ENCODE measurements around the gene TAGLN. TPM values are rescaled to one million over a fixed set of nuclear protein-coding genes. Genes with fewer than 3 reads are reported as not detected.

The TAGLN gene
- total and polyA plus RNA-seq, 9 of the 15 experiments (the other 6 are each of a cell fraction or from before 2014, with no cell fraction given) = 0.21 to 4.9 (median 1.1) TPM

DNA sequence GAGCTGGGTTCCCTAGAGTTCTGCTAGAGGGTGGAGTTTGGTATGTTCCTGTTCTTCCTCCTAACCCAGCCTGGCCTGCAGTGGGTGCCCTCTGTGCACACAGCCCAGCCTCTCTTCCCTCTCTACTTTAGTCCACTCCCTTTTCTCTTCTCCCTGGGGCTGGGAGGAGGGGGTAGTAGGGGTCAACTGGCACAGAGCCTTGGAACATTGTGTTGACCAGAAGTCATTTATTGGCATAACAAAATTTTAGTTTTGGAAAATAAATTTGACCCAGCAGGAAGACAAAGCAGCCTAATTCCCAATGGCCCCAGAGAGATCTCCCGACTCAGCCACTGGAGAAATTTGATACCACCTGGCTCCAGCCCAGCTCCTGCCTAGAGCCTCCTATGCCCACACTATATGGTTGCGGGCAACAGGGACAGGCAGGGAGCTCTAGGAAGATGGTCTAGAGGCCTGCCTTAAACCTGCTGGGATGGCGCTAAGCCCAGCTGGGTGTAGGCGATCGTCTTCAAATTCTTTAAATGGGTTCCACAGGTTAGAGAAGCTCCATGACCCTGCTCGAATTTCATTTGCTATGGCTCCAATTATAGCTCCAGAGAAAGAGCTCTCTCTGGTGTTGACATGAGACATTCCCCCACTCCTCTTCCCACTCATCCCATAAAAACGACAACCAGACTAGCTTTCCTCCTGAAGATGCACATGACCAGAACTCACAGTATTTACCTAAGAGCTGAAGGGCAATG is 22.8 kb downstream of the TAGLN start:
- FAIRE-seq (no peak), ATAC-seq (no peak), DNase-seq (ENCODE audit: extremely low read depth in 1 of 4, low spot score in 3 of 4) (no peak)
- H4K20me1 ChIP-seq (replicated peaks; ENCODE audit: control insufficient read depth, insufficient read depth, low read length) = peaks cover 10% of the 10 kb centered on the region
- H3K9ac ChIP-seq (ENCODE audit: insufficient read depth in 1 of 2, low read depth in 2 of 2, low read length in 2 of 2) = no peak overlapping the region; a peak in 1 of 4 replicates
- ChIA-PET POLR2A (interaction anchor here (1.2 to 3.3 kb wide), 3 partner anchors 9 to 287 kb away, joined by 5 to 20 read pairs (median 7); partner anchors contain the start of gene PCSK7), CTCF (ENCODE audit: low intra/inter-chr PET ratio) (no interaction called here)
- peaks cover 56 to 58% of the 10 kb centered on the region in 2 experiments; a peak in 4 of 5 replicates for H3K4me1 ChIP-seq (replicated peaks in 1 of 2; ENCODE audit: control insufficient read depth in 2 of 2, insufficient read depth in 2 of 2, low read length in 2 of 2)
- no peak overlapping the region for H3K4me2 ChIP-seq (ENCODE audit: insufficient read depth, low read length)
- no peak overlapping the region for H2AFZ ChIP-seq (ENCODE audit: low read depth, low read length)
- no peaks in the 10 kb centered on the region for H3K27me3 ChIP-seq (ENCODE audit: control insufficient read depth in 2 of 2, insufficient read depth in 2 of 2, low read length in 2 of 2)
- intact Hi-C loops (cut with micrococcal nuclease) (no loop called here), in situ Hi-C loops (cut with MboI) (loop anchor here (10.0 kb wide), 1 partner anchor 337 kb away; no protein-coding TSS in a partner anchor)
- no peaks in the 10 kb centered on the region for H3K9me3 ChIP-seq (replicated peaks; ENCODE audit: control insufficient read depth, insufficient read depth, low read depth, low read length)
- no peak overlapping the region for H3K4me3 ChIP-seq
- whole genome bisulfite sequencing (ENCODE audit: insufficient coverage, low coverage, missing lambda C conversion rate) = 78% methylated on average over 7 of the region's 7 CpGs
- H3K27ac ChIP-seq (ENCODE audit: extremely low read depth, low read depth, low read length) = no peak overlapping the region; the same call in 2 of the 3 replicates
- H3K36me3 ChIP-seq (ENCODE audit: control insufficient read depth, insufficient read depth, low read length) = peaks cover 70% of the 10 kb centered on the region
- H3K79me2 ChIP-seq (ENCODE audit: control insufficient read depth, insufficient read depth, low read length) = no peaks in the 10 kb centered on the region
- peaks cover 8% of the 10 kb centered on the region for H3K9me1 ChIP-seq (ENCODE audit: control insufficient read depth, insufficient read depth, low read length)
- BruUV-seq (replicated peaks) = no TSS peak
- TF ChIP-seq DMBX1 (CRISPR knock-in tag; IDR thresholded peaks at IDR 0.05; ENCODE audit: borderline replicate concordance) (no peak), MECOM (CRISPR knock-in tag; IDR thresholded peaks at IDR 0.05) (no peak), ZNF583 (CRISPR knock-in tag; IDR thresholded peaks at IDR 0.05) (no peak), RBM22 (IDR thresholded peaks at IDR 0.05; ENCODE audit: low read depth, low read length, poor library complexity, severe bottlenecking) (no peak), SAP30 (IDR thresholded peaks at IDR 0.05; ENCODE audit: borderline replicate concordance, insufficient read depth, low read depth, low read length, poor library complexity, severe bottlenecking) (no peak), STAT5A (IDR thresholded peaks at IDR 0.05; ENCODE audit: borderline replicate concordance, low read length) (no peak), ZNF347 (CRISPR knock-in tag; IDR thresholded peaks at IDR 0.05; ENCODE audit: low read depth) (no peak), BMI1 (IDR thresholded peaks at IDR 0.05; ENCODE audit: low read length) (no peak), BRCA1 (IDR thresholded peaks at IDR 0.05) (no peak), BRCA1 (CRISPR knock-in tag; IDR thresholded peaks at IDR 0.05) (no peak)
- TF ChIP-seq, protein P1, sequence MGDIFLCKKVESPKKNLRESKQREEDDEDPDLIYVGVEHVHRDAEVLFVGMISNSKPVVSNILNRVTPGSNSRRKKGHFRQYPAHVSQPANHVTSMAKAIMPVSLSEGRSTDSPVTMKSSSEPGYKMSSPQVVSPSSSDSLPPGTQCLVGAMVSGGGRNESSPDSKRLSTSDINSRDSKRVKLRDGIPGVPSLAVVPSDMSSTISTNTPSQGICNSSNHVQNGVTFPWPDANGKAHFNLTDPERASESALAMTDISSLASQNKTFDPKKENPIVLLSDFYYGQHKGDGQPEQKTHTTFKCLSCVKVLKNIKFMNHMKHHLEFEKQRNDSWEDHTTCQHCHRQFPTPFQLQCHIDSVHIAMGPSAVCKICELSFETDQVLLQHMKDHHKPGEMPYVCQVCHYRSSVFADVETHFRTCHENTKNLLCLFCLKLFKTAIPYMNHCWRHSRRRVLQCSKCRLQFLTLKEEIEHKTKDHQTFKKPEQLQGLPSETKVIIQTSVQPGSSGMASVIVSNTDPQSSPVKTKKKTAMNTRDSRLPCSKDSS (IDR thresholded peaks at IDR 0.05; ENCODE audit: low read depth, partially characterized antibody) = no peak
- TF ChIP-seq, protein P2, sequence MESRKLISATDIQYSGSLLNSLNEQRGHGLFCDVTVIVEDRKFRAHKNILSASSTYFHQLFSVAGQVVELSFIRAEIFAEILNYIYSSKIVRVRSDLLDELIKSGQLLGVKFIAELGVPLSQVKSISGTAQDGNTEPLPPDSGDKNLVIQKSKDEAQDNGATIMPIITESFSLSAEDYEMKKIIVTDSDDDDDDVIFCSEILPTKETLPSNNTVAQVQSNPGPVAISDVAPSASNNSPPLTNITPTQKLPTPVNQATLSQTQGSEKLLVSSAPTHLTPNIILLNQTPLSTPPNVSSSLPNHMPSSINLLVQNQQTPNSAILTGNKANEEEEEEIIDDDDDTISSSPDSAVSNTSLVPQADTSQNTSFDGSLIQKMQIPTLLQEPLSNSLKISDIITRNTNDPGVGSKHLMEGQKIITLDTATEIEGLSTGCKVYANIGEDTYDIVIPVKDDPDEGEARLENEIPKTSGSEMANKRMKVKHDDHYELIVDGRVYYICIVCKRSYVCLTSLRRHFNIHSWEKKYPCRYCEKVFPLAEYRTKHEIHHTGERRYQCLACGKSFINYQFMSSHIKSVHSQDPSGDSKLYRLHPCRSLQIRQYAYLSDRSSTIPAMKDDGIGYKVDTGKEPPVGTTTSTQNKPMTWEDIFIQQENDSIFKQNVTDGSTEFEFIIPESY (CRISPR knock-in tag; IDR thresholded peaks at IDR 0.05) = peak; percentile 66; the same call in 1 of the 2 replicates
- TF ChIP-seq, protein P3, sequence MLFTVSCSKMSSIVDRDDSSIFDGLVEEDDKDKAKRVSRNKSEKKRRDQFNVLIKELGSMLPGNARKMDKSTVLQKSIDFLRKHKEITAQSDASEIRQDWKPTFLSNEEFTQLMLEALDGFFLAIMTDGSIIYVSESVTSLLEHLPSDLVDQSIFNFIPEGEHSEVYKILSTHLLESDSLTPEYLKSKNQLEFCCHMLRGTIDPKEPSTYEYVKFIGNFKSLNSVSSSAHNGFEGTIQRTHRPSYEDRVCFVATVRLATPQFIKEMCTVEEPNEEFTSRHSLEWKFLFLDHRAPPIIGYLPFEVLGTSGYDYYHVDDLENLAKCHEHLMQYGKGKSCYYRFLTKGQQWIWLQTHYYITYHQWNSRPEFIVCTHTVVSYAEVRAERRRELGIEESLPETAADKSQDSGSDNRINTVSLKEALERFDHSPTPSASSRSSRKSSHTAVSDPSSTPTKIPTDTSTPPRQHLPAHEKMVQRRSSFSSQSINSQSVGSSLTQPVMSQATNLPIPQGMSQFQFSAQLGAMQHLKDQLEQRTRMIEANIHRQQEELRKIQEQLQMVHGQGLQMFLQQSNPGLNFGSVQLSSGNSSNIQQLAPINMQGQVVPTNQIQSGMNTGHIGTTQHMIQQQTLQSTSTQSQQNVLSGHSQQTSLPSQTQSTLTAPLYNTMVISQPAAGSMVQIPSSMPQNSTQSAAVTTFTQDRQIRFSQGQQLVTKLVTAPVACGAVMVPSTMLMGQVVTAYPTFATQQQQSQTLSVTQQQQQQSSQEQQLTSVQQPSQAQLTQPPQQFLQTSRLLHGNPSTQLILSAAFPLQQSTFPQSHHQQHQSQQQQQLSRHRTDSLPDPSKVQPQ (CRISPR knock-in tag; IDR thresholded peaks at IDR 0.05; ENCODE audit: borderline replicate concordance) = no peak
- TF ChIP-seq, protein P4, sequence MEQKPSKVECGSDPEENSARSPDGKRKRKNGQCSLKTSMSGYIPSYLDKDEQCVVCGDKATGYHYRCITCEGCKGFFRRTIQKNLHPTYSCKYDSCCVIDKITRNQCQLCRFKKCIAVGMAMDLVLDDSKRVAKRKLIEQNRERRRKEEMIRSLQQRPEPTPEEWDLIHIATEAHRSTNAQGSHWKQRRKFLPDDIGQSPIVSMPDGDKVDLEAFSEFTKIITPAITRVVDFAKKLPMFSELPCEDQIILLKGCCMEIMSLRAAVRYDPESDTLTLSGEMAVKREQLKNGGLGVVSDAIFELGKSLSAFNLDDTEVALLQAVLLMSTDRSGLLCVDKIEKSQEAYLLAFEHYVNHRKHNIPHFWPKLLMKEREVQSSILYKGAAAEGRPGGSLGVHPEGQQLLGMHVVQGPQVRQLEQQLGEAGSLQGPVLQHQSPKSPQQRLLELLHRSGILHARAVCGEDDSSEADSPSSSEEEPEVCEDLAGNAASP (IDR thresholded peaks at IDR 0.05) = no peak

All from K562 (cell line).